ENCODE measurements around the gene SERAC1. TPM values are rescaled to one million over a fixed set of nuclear protein-coding genes. Genes with fewer than 3 reads are reported as not detected.

The SERAC1 gene
- total RNA-seq, 1 experiment from 2014 or later, result 7.6 TPM

DNA sequence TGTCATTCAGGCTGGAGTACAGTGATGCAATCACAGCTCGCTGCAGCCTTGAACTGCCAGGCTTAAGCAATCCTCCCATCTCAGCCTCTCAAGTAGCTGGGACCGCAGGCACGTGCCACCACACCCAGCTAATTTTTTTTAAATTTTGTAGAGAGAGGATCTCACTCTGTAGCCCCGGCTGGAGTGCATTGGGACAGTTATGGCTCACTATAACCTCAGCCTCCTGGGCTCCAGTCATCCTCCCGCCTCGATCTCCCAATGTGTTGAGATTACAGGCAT, 86.5 kb downstream of the SERAC1 start:
- no peaks in the 10 kb centered on the region for H3K23me2 ChIP-seq (ENCODE audit: insufficient read length, low read depth, low read length, poor library complexity, severe bottlenecking)
- H4K8ac ChIP-seq (replicated peaks; ENCODE audit: insufficient read length, low read depth, low read length), result no peak overlapping the region
- H3K4me1 Mint-ChIP-seq, result no peaks in the 10 kb centered on the region; a peak in 1 of 4 replicates
- H4K91ac ChIP-seq (ENCODE audit: insufficient read length, low read depth, low read length), result no peak overlapping the region
- H3K4me2 ChIP-seq (ENCODE audit: insufficient read depth, insufficient read length, low read length), result no peak overlapping the region
- no peaks in the 10 kb centered on the region for H3K4me1 ChIP-seq (ENCODE audit: insufficient read depth, low read length)
- DNase-seq, result no peak
- no peak overlapping the region for H3K56ac ChIP-seq (ENCODE audit: insufficient read length, low read depth, low read length)
- no peak overlapping the region for H2BK12ac ChIP-seq (ENCODE audit: insufficient read length, low read depth, low read length)
- no peak for TF ChIP-seq CTCF (conservative IDR thresholded peaks at IDR 0.05)
- no peak overlapping the region for H4K5ac ChIP-seq (ENCODE audit: insufficient read length, low read depth, low read length)
- H2BK20ac ChIP-seq (ENCODE audit: low read depth, low read length, poor library complexity, severe bottlenecking), result no peak overlapping the region
- H2BK5ac ChIP-seq (ENCODE audit: insufficient read length, low read length), result no peak overlapping the region
- H3K36me3 Mint-ChIP-seq (ENCODE audit: insufficient read depth in 1 of 3, low read depth in 3 of 3), result peaks cover 18 to 80% (median 25%) of the 10 kb centered on the region in 3 experiments
- no peak overlapping the region for H3K14ac ChIP-seq (ENCODE audit: insufficient read depth, low read length)
- H3K9me3 ChIP-seq (ENCODE audit: control insufficient read depth, low read depth, low read length), result no peaks in the 10 kb centered on the region
- no peak overlapping the region for H2BK120ac ChIP-seq (ENCODE audit: low read depth, low read length, poor library complexity, severe bottlenecking)
- no peaks in the 10 kb centered on the region for H3K79me1 ChIP-seq (ENCODE audit: insufficient read depth, low read depth, low read length, poor library complexity, severe bottlenecking)
- H3T11ph ChIP-seq (ENCODE audit: low read length), result no peak overlapping the region
- H2BK15ac ChIP-seq (ENCODE audit: low read depth, low read length), result no peak overlapping the region
- no peaks in the 10 kb centered on the region for H3K27me3 ChIP-seq (ENCODE audit: insufficient read depth, low read length)
- no CpG with 5 or more reads among the region's 6 CpGs for WGBS (ENCODE audit: extremely low coverage, insufficient read length, low lambda C conversion rate)
- H3K27ac ChIP-seq (ENCODE audit: insufficient read length, low read depth, low read length), result no peak overlapping the region
- no peaks in the 10 kb centered on the region for H3K79me2 ChIP-seq (ENCODE audit: insufficient read depth, low read length)
- H3K27ac Mint-ChIP-seq, result no peak overlapping the region
- no peaks in the 10 kb centered on the region for H4K20me1 ChIP-seq (ENCODE audit: control insufficient read depth, insufficient read depth, insufficient read length)
- H3K18ac ChIP-seq (ENCODE audit: insufficient read length, low read depth, low read length), result no peak overlapping the region
- H3K4ac ChIP-seq (ENCODE audit: low read depth, low read length), result no peak overlapping the region
- H3K23ac ChIP-seq (ENCODE audit: insufficient read length, low read depth, low read length), result no peak overlapping the region
- no peak overlapping the region for H3K9ac ChIP-seq (ENCODE audit: extremely low read depth, insufficient read length, low read length)
- no peak overlapping the region for H3K4me3 Mint-ChIP-seq
- no peak overlapping the region for H2AK5ac ChIP-seq (ENCODE audit: insufficient read length, low read length)
- no peaks in the 10 kb centered on the region; the same call in 1 of the 2 replicates for H3K27me3 Mint-ChIP-seq (ENCODE audit: low read depth)
- no peak overlapping the region for H2AFZ ChIP-seq (ENCODE audit: low read length)
- H3K9me3 Mint-ChIP-seq, result no peaks in the 10 kb centered on the region

Measured in H9 (cell line).